Activated naive CD4-positive, alpha-beta T cell treated with anti-CD3 and anti-CD28 coated beads, Interleukin-2, amount 10 ng/mL, durations not matched to agents 7 days and 5 days (primary cell): ENCODE data around the gene RGS14.

Experiments used
- CTCF ChIA-PET: fragments of 350-600 bp; sonication (Branson Sonifier 250); formaldehyde crosslinking; loops from one replicate; lab custom pipeline; 2021; ENCODE audit warnings: antibody characterized with exemption; lab: Charles Lee
- DNase-seq: peaks from one replicate; pipeline ENCODE4 v3.0.0-alpha.2; 2020
- H3K27ac Mint-ChIP-seq: one replicate; pipeline ENCODE4 v1.8.0; 2021; ENCODE audit warnings: mild to moderate bottlenecking, moderate library complexity, mixed read lengths
- H3K27me3 Mint-ChIP-seq: one replicate; pipeline ENCODE4 v1.8.0; 2021; ENCODE audit warnings: mild to moderate bottlenecking, mixed read lengths
- H3K36me3 Mint-ChIP-seq: one replicate; pipeline ENCODE4 v1.8.0; 2021; ENCODE audit warnings: mixed read lengths
- H3K4me1 Mint-ChIP-seq: one replicate; pipeline ENCODE4 v1.8.0; 2021; ENCODE audit warnings: mixed read lengths
- H3K4me3 Mint-ChIP-seq: one replicate; pipeline ENCODE4 v1.8.0; 2021; ENCODE audit warnings: mild to moderate bottlenecking, moderate library complexity, mixed read lengths
- H3K9me3 Mint-ChIP-seq: one replicate; pipeline ENCODE4 v1.8.0; 2021; ENCODE audit warnings: mixed read lengths

Gene RGS14

GRCh38 chr5:177377851-177378776 lies 20.4 kb downstream of the RGS14 start:
- CTCF ChIA-PET = interaction anchor here (0.6 to 3.7 kb wide), 9 partner anchors 9 to 123 kb away, joined by 3 to 32 read pairs (median 5); no protein-coding TSS in a partner anchor
- no peak overlapping the region for H3K27ac Mint-ChIP-seq
- H3K9me3 Mint-ChIP-seq = no peaks in the 10 kb centered on the region
- no peak overlapping the region for H3K4me3 Mint-ChIP-seq
- H3K27me3 Mint-ChIP-seq = peaks cover 13% of the 10 kb centered on the region
- peaks cover 16% of the 10 kb centered on the region for H3K36me3 Mint-ChIP-seq
- peaks cover 44% of the 10 kb centered on the region for H3K4me1 Mint-ChIP-seq
- DNase-seq = no peak

GRCh38 chr5:177378884-177379883 lies 21.5 kb downstream of the RGS14 start:
- DNase-seq = no peak
- CTCF ChIA-PET = interaction anchor here (0.6 to 3.7 kb wide), 10 partner anchors 10 to 122 kb away, joined by 3 to 32 read pairs (median 5); no protein-coding TSS in a partner anchor
- H3K9me3 Mint-ChIP-seq = no peaks in the 10 kb centered on the region
- peaks cover 34% of the 10 kb centered on the region for H3K4me1 Mint-ChIP-seq
- H3K36me3 Mint-ChIP-seq = peaks cover 9% of the 10 kb centered on the region
- H3K4me3 Mint-ChIP-seq = no peak overlapping the region
- H3K27ac Mint-ChIP-seq = no peak overlapping the region
- H3K27me3 Mint-ChIP-seq = peaks cover 23% of the 10 kb centered on the region

- peaks cover 29% of the 10 kb centered on the region for H3K4me1 Mint-ChIP-seq
- no peaks in the 10 kb centered on the region for H3K9me3 Mint-ChIP-seq
- no peak overlapping the region for H3K27ac Mint-ChIP-seq
- CTCF ChIA-PET = interaction anchor here (1.9 to 3.7 kb wide), 2 partner anchors 9 to 10 kb away, joined by 8 to 32 read pairs; no protein-coding TSS in a partner anchor
- no peak for DNase-seq
- no peaks in the 10 kb centered on the region for H3K36me3 Mint-ChIP-seq
- no peak overlapping the region for H3K4me3 Mint-ChIP-seq
- peaks cover 36% of the 10 kb centered on the region for H3K27me3 Mint-ChIP-seq
These were observed 23.0 kb downstream of the RGS14 start for GRCh38 chr5:177380805-177381126.

- DNase-seq = peak; percentile 64
- H3K4me1 Mint-ChIP-seq = peaks cover 31% of the 10 kb centered on the region
- CTCF ChIA-PET = interaction anchor here (0.7 to 2.5 kb wide), 16 partner anchors 10 to 271 kb away, joined by 3 to 25 read pairs (median 4); partner anchors contain the start of gene LMAN2
- no peak overlapping the region for H3K4me3 Mint-ChIP-seq
- no peak overlapping the region for H3K27ac Mint-ChIP-seq
- H3K36me3 Mint-ChIP-seq = no peaks in the 10 kb centered on the region
- H3K9me3 Mint-ChIP-seq = no peaks in the 10 kb centered on the region
- H3K27me3 Mint-ChIP-seq = peaks cover 44% of the 10 kb centered on the region
These were observed 24.8 kb downstream of the RGS14 start for GRCh38 chr5:177382423-177383029.

- H3K27ac Mint-ChIP-seq = no peak overlapping the region
- no peak overlapping the region for H3K4me3 Mint-ChIP-seq
- no peaks in the 10 kb centered on the region for H3K9me3 Mint-ChIP-seq
- H3K36me3 Mint-ChIP-seq = no peaks in the 10 kb centered on the region
- peaks cover 45% of the 10 kb centered on the region for H3K27me3 Mint-ChIP-seq
- H3K4me1 Mint-ChIP-seq = peaks cover 34% of the 10 kb centered on the region
- no peak for DNase-seq
- CTCF ChIA-PET = interaction anchor here (0.8 to 2.5 kb wide), 14 partner anchors 9 to 271 kb away, joined by 3 to 25 read pairs (median 4); partner anchors contain the start of gene LMAN2
These were observed 25.5 kb downstream of the RGS14 start for GRCh38 chr5:177383181-177383580.

GRCh38 chr5:177384134-177384533 lies 26.4 kb downstream of the RGS14 start, which contains the start of gene SLC34A1:
Gene SLC34A1, plus strand, starts transcription at chr5:177384434. Its CDS starts 1,308 bp downstream, at chr5:177385742.
- CTCF ChIA-PET = interaction anchor here (0.6 to 2.5 kb wide), 8 partner anchors 14 to 271 kb away, joined by 3 to 25 read pairs (median 6); no protein-coding TSS in a partner anchor
- no peak within 1 kb of the TSS for H3K27ac Mint-ChIP-seq
- no peak for DNase-seq
- peaks cover 41% of the 10 kb centered on the region for H3K27me3 Mint-ChIP-seq
- no peaks in the 10 kb centered on the region for H3K36me3 Mint-ChIP-seq
- H3K4me3 Mint-ChIP-seq = no peak within 1 kb of the TSS
- H3K4me1 Mint-ChIP-seq = peaks cover 43% of the 10 kb centered on the region
- no peaks in the 10 kb centered on the region for H3K9me3 Mint-ChIP-seq

GRCh38 chr5:177385720-177386119 lies 28.0 kb downstream of the RGS14 start:
- no peaks in the 10 kb centered on the region for H3K9me3 Mint-ChIP-seq
- no peak overlapping the region for H3K4me3 Mint-ChIP-seq
- H3K36me3 Mint-ChIP-seq = no peaks in the 10 kb centered on the region
- H3K27me3 Mint-ChIP-seq = peaks cover 55% of the 10 kb centered on the region
- no peak overlapping the region for H3K27ac Mint-ChIP-seq
- CTCF ChIA-PET = interaction anchor here (8.9 kb wide), 1 partner anchor 14 kb away, joined by 112 read pairs; no protein-coding TSS in a partner anchor
- H3K4me1 Mint-ChIP-seq = peaks cover 49% of the 10 kb centered on the region
- no peak for DNase-seq

- DNase-seq = no peak
- Mint-ChIP-seq H3K36me3 (no peaks in the 10 kb centered on the region), H3K4me3 (no peak overlapping the region), H3K4me1 (peaks cover 54% of the 10 kb centered on the region), H3K27ac (no peak overlapping the region), H3K27me3 (peaks cover 55% of the 10 kb centered on the region), H3K9me3 (no peaks in the 10 kb centered on the region)
- CTCF ChIA-PET = interaction anchor here (8.9 kb wide), 1 partner anchor 15 kb away, joined by 112 read pairs; no protein-coding TSS in a partner anchor
These were observed 28.8 kb downstream of the RGS14 start for GRCh38 chr5:177386542-177386941.

- Mint-ChIP-seq H3K27me3 (peaks cover 53% of the 10 kb centered on the region), H3K27ac (no peak overlapping the region), H3K4me3 (no peak overlapping the region), H3K36me3 (no peaks in the 10 kb centered on the region), H3K9me3 (no peaks in the 10 kb centered on the region), H3K4me1 (peaks cover 50% of the 10 kb centered on the region)
- CTCF ChIA-PET = interaction anchor here (6.4 to 8.9 kb wide), 3 partner anchors 16 to 113 kb away, joined by 112 to 177 read pairs (median 114); partner anchors contain the start of genes PDLIM7 and PFN3
- DNase-seq = no peak
These were observed 29.7 kb downstream of the RGS14 start for GRCh38 chr5:177387405-177387804.

GRCh38 chr5:177388521-177389052 lies 30.9 kb downstream of the RGS14 start:
- DNase-seq = no peak

GRCh38 chr5:177389241-177390169 lies 31.8 kb downstream of the RGS14 start:
- peak overlapping the region; percentile 92 for H3K27ac Mint-ChIP-seq
- peaks cover 49% of the 10 kb centered on the region for H3K4me1 Mint-ChIP-seq
- DNase-seq = peak; percentile 54
- peak overlapping the region; percentile 21 for H3K4me3 Mint-ChIP-seq
- peaks cover 55% of the 10 kb centered on the region for H3K27me3 Mint-ChIP-seq
- H3K9me3 Mint-ChIP-seq = no peaks in the 10 kb centered on the region
- no peaks in the 10 kb centered on the region for H3K36me3 Mint-ChIP-seq
- CTCF ChIA-PET = interaction anchor here (0.8 to 8.9 kb wide), 31 partner anchors 11 to 281 kb away, joined by 3 to 177 read pairs (median 7); partner anchors contain the start of genes GRK6, LMAN2, MXD3 and PDLIM7

More at GRCh38 chr5:177388521-177389052, 30.9 kb downstream of the RGS14 start:
- peaks cover 49% of the 10 kb centered on the region for H3K4me1 Mint-ChIP-seq
- CTCF ChIA-PET = interaction anchor here (0.8 to 8.9 kb wide), 16 partner anchors 10 to 275 kb away, joined by 3 to 177 read pairs (median 24); partner anchors contain the start of genes LMAN2, MXD3, PDLIM7 and PFN3
- H3K36me3 Mint-ChIP-seq = no peaks in the 10 kb centered on the region
- H3K4me3 Mint-ChIP-seq = no peak overlapping the region
- H3K27ac Mint-ChIP-seq = peak overlapping the region; percentile 92
- peaks cover 55% of the 10 kb centered on the region for H3K27me3 Mint-ChIP-seq
- no peaks in the 10 kb centered on the region for H3K9me3 Mint-ChIP-seq
